ENCODE data around the gene RAB18.
"Not testable (repeated sequence)": the region's sequence is repeated elsewhere in the genome, so short reads cannot be mapped to it uniquely, and the experiment has no call there.

RAB18 gene

DNA sequence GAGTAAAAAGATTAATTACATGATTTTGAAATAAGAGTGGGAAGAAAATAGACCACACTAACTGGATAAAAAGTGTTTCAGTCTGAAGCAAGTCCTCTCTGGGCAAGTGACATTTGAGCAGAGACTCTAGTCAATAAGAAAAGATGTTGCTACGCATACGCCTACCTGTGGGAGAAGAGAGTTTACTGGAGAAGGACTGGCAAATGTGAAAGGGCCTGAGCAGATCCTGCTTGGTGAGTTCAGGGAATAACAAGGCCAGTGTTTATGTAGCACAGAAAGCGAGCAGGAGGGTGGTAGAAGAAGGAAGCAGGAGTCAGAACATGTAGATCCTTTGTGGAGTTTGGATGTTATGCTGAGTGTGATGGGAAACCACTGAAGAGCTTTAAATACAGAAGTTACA lies 43.4 kb downstream of the RAB18 start:
- no peaks in the 10 kb centered on the region for H3K9me3 Mint-ChIP-seq
- no peak overlapping the region for H3K4me3 Mint-ChIP-seq
- H3K4me1 Mint-ChIP-seq (ENCODE audit: low read depth) = no peaks in the 10 kb centered on the region
- peaks cover 17% of the 10 kb centered on the region for H3K36me3 Mint-ChIP-seq (ENCODE audit: low read depth)
- H3K27ac Mint-ChIP-seq = no peak overlapping the region
- no peaks in the 10 kb centered on the region for H3K27me3 Mint-ChIP-seq (ENCODE audit: low read depth)

DNA sequence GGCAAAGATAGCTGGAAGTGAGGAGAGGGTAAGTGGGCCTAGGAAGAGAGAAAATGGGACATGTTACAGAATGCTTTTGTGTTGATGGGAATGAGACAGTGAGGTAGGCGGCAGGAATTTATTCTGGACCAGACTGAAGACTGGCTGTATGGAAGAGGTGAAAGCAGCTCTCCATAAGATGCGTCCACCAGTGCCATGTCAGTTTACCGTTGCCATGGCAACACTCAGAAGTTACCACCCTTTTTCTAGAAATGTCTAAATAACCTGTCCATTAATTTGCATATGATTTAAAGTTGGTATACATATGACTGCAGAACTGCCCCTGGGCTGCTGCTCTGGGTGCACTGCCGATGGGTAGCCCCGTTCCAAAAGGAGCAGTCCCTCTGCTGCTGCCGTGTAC lies 46.7 kb downstream of the RAB18 start:
- no peaks in the 10 kb centered on the region for H3K27me3 Mint-ChIP-seq (ENCODE audit: low read depth)
- no peaks in the 10 kb centered on the region for H3K9me3 Mint-ChIP-seq
- peaks cover 6% of the 10 kb centered on the region for H3K36me3 Mint-ChIP-seq (ENCODE audit: low read depth)

DNA sequence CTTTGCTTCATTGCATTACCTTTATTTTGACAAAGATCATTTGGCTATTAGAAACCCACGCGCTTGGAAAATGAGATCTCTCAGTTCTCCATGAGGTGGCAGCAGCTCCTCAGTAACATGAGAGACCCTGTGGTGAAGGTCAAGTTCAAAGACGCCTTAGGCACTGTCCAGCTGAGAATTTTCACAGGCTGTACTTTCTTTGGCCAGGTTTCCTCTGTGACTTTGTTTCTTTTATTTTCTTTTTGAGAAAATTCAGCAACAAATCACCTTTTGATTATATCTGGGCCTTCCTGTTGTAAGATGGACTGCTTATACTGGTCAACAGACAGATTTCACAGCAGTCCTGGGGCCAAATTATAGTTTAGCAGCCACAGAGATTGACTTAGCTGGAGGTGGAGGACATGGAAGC lies 54.5 kb downstream of the RAB18 start:
- peaks cover 10% of the 10 kb centered on the region for H3K27me3 Mint-ChIP-seq (ENCODE audit: low read depth)
- H3K4me3 Mint-ChIP-seq = no peak overlapping the region
- no peaks in the 10 kb centered on the region for H3K36me3 Mint-ChIP-seq (ENCODE audit: low read depth)
- H3K9me3 Mint-ChIP-seq = no peaks in the 10 kb centered on the region
- H3K27ac Mint-ChIP-seq = no peak overlapping the region
- H3K4me1 Mint-ChIP-seq (ENCODE audit: low read depth) = no peaks in the 10 kb centered on the region

More for the DNA sequence above, 46.7 kb downstream of the RAB18 start:
- Mint-ChIP-seq H3K4me1 (ENCODE audit: low read depth) (no peaks in the 10 kb centered on the region), H3K27ac (no peak overlapping the region), H3K4me3 (no peak overlapping the region)

DNA sequence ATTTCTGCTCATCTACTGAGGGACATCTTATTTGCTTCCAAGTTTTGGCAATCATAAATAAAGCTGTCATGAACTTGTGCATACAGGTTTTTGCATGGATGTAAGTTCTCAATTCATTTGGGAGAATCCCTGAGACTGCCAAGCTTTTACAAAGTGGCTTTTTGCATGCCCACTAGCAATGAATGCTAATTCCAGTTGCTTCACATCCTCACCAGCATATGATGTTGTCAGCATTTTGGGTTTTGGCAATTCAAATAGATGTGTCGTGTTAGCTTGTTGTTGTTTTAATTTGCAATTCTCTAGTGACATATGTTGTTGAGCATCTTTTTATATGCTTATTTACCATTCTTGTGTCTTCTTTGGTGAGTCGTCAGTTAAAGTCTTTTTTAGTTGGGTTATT lies 57.2 kb downstream of the RAB18 start:
- Mint-ChIP-seq H3K4me1 (ENCODE audit: low read depth) (peaks cover 14% of the 10 kb centered on the region), H3K36me3 (ENCODE audit: low read depth) (peaks cover 2% of the 10 kb centered on the region), H3K27me3 (ENCODE audit: low read depth) (peaks cover 10% of the 10 kb centered on the region), H3K4me3 (no peak overlapping the region), H3K9me3 (no peaks in the 10 kb centered on the region), H3K27ac (no peak overlapping the region)

DNA sequence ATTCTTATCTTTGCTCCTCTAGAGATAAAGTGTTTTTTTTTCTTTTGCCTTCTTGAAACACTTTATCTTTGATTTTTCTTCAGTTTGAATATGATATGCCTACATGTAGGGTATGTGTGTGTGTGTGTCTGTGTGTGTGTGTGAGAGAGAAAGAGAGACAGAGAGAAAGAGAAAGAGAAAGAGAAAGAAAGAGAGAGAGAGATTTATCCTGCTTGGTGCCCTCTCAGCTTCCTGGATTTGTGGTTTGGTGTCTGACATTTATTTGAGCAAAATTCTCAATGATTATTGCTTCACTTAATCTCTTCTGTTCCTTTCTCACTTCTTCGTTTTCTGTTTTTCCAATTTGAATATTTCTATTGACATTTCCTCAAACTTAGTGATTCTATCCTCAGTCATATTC lies 60.3 kb downstream of the RAB18 start:
- peaks cover 10% of the 10 kb centered on the region for H3K27me3 Mint-ChIP-seq (ENCODE audit: low read depth)
- H3K4me1 Mint-ChIP-seq (ENCODE audit: low read depth) = peaks cover 30% of the 10 kb centered on the region
- peak overlapping the region; percentile 68 for H3K4me3 Mint-ChIP-seq
- H3K36me3 Mint-ChIP-seq (ENCODE audit: low read depth) = peaks cover 2% of the 10 kb centered on the region
- H3K27ac Mint-ChIP-seq = peak overlapping the region; percentile 29
- H3K9me3 Mint-ChIP-seq = no peaks in the 10 kb centered on the region

DNA sequence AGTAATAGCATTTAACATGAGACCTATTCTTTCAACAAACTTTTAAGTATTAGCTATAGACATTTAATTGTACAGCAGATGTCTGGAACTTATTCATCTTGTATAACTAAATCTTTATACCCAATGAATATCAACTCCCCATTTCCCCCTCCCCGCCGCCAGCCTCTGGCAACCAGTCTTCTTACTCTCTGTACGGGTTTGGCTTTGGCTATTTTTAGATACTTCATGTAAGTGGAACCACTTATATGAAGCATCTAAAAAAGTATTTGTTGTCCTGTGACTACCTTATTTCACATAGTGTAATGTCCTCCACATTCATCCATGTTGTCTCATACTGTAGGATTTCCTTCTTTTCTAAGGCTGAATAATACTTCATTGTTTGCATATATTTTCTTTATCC lies 60.8 kb downstream of the RAB18 start:
- H3K4me1 Mint-ChIP-seq (ENCODE audit: low read depth) = peaks cover 34% of the 10 kb centered on the region
- peaks cover 10% of the 10 kb centered on the region for H3K27me3 Mint-ChIP-seq (ENCODE audit: low read depth)
- H3K36me3 Mint-ChIP-seq (ENCODE audit: low read depth) = peaks cover 4% of the 10 kb centered on the region
- H3K9me3 Mint-ChIP-seq = no peaks in the 10 kb centered on the region
- no peak overlapping the region for H3K27ac Mint-ChIP-seq
- no peak overlapping the region for H3K4me3 Mint-ChIP-seq

DNA sequence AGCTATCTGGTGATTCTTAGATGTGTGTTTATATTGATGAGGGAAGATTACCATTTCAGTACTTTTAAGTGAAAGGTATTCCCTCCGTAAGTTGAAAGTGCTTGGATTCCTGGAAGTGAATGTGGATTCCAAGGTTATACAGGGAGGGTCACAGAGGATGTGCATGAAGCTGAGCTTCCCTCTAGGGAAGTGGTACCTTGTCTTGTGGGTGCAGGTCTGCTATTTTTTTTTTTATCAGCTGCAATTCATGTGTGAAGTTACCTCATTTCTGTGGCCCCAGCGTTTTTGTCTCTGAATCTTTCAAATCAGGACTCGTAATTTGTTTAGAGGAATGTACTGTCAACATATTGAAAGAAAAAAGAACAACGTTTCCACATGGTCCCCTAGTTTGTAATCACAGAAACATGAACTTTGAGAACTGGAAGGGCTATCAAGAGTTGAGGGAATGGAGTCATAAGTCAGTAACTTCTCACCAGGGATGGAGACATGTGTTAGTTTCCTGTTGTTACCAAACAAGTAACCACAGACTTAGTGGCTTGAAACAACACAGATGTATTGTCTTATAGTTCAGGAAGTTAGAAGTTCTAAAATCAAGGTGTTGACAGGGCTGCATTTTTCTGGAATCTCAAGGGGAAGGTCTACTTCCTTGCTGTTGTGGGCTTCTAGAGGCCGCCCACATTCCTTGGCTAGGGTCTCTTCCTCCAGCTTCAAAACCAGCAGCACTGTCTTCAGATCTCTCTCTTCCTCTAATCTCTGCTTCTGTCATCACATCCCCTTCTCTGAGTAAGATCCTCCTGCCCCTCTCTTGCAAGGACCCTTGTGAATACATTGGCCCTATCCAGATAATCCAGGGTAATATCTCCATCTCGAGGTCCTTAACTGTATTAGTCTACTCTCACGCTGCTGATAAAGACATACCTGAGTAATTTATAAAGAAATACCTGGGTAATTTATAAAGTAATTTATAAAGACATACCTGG lies 64.4 kb downstream of the RAB18 start:
- Mint-ChIP-seq H3K4me1 (ENCODE audit: low read depth) (peaks cover 38% of the 10 kb centered on the region), H3K9me3 (no peaks in the 10 kb centered on the region), H3K4me3 (peak overlapping the region; percentile 12), H3K36me3 (ENCODE audit: low read depth) (peaks cover 4% of the 10 kb centered on the region), H3K27ac (peak overlapping the region; percentile 67), H3K27me3 (ENCODE audit: low read depth) (no peaks in the 10 kb centered on the region)

DNA sequence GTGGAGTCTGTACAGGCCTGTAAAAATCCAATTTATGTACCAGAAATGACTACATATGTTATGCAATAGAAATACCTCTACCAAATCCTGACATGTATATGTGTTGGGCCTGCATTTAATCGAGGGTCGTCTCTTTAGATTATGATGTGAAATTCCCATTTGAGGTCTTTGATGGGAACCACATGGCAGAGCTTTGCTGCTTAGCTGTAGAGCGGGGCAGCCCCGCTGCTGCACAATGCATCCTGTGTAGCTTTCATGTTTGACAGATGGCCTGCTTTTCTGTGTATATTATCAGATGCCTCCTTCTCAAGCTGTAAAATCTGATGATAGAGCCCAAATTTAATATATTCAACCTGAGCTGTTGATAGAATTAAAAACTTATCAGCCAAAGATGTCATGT lies 65.8 kb downstream of the RAB18 start:
- peaks cover 4% of the 10 kb centered on the region for H3K36me3 Mint-ChIP-seq (ENCODE audit: low read depth)
- peak overlapping the region; percentile 47 for H3K27ac Mint-ChIP-seq
- no peaks in the 10 kb centered on the region for H3K27me3 Mint-ChIP-seq (ENCODE audit: low read depth)
- peaks cover 26% of the 10 kb centered on the region for H3K4me1 Mint-ChIP-seq (ENCODE audit: low read depth)
- no peak overlapping the region for H3K4me3 Mint-ChIP-seq
- H3K9me3 Mint-ChIP-seq = no peaks in the 10 kb centered on the region

DNA sequence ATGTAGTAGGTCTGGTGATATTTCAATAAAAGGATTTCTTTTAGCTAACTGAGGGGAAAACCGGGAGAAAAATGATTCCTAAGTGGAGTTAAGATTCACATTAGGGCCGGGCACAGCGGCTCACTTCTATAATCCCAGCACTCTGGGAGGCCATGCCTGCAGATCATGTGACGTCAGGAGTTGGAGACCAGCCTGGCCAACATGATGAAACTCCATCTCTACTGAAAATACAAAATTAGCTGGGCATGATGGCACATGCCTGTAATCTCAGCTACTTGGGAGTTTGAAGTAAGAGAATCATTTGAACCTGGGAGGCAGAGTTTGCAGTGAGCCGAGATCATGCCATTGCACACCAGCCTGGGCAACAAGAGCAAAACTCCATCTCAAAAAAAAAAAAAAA lies 72.9 kb downstream of the RAB18 start:
- not testable (repeated sequence) for H3K4me3 Mint-ChIP-seq; H3K27ac Mint-ChIP-seq; H3K27me3 Mint-ChIP-seq (ENCODE audit: low read depth); H3K4me1 Mint-ChIP-seq (ENCODE audit: low read depth); H3K9me3 Mint-ChIP-seq; H3K36me3 Mint-ChIP-seq (ENCODE audit: low read depth)

DNA sequence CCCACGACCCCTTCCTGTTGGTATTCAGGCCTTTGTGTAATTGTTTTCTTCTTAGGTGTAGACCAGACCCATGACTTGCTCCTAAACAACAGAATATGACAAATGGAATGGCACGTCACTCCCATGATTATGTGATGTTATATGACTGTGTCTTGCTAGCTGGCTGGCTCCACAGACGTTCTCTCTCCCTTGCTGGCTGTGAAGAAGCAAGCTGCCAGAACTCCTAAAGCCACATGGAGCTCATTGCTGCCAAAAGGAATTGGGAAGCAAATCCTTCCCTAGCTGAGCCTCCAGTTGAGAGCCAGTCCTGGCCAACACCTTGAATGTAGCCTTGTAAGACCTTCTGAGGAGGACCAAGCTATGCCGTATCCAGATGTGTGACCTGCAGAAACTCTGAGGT lies 74.2 kb downstream of the RAB18 start:
- Mint-ChIP-seq H3K4me1 (ENCODE audit: low read depth) (no peaks in the 10 kb centered on the region), H3K27ac (no peak overlapping the region), H3K36me3 (ENCODE audit: low read depth) (no peaks in the 10 kb centered on the region), H3K9me3 (no peaks in the 10 kb centered on the region), H3K27me3 (ENCODE audit: low read depth) (peaks cover under 1% of the 10 kb centered on the region), H3K4me3 (no peak overlapping the region)

DNA sequence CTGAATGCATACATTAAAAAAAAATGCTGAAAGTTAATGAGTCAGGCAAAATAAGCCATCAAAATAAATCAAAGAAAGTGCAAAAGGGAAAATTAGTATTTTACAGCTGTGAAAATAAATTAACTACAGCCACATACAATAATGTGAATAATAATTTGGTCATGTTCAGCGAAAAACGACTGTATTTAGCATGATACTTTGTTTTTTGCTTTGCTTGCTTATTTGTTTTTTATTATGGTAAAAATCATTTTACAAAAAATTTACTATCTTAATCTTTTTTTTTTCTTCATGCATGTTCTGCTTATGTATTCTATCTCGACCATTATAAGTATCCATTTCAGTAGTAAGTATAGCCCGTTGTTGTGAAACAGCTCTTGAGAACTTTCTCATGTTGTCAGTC lies 77.1 kb downstream of the RAB18 start:
- no peak overlapping the region for H3K27ac Mint-ChIP-seq

DNA sequence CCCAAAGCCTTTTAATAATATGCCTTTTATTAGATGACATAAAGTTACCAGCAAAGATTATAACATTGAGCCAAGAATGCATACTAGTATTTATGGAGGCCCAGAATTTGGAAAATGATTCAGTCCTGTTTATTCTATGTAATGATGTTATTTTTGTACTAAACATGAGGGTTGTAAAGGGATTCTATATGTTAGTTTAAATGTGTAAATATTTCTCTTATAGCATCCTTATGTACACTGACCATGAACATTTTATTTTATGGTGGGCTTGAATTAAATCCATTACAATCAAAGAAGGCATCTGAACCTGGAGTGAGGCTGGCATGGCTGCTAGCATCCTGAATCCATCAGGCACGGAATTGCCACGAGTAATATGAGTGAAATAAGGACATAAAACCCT lies 80.2 kb downstream of the RAB18 start:
- Mint-ChIP-seq H3K9me3 (peaks cover 4% of the 10 kb centered on the region), H3K27me3 (ENCODE audit: low read depth) (peaks cover 6% of the 10 kb centered on the region), H3K4me1 (ENCODE audit: low read depth) (no peaks in the 10 kb centered on the region), H3K36me3 (ENCODE audit: low read depth) (no peaks in the 10 kb centered on the region), H3K4me3 (no peak overlapping the region), H3K27ac (no peak overlapping the region)

More for the DNA sequence above, 77.1 kb downstream of the RAB18 start:
- H3K9me3 Mint-ChIP-seq = no peaks in the 10 kb centered on the region
- no peaks in the 10 kb centered on the region for H3K4me1 Mint-ChIP-seq (ENCODE audit: low read depth)
- H3K36me3 Mint-ChIP-seq (ENCODE audit: low read depth) = no peaks in the 10 kb centered on the region
- H3K4me3 Mint-ChIP-seq = no peak overlapping the region
- H3K27me3 Mint-ChIP-seq (ENCODE audit: low read depth) = peaks cover 3% of the 10 kb centered on the region

All from T-helper 1 cell treated with Interleukin-12 subunit alpha and Interleukin-12 subunit beta and Interleukin-4 antibody, amounts not matched to agents 30 μg/mL and 1 μg/mL, for 36 hours (primary cell).